Measurements from ENCODE around the gene RSAD1. TPM values are rescaled to one million over a fixed set of nuclear protein-coding genes. Genes with fewer than 3 reads are reported as not detected.

Gene RSAD1
- total RNA-seq, 1 donor from 2014 or later: 42.2 TPM

GRCh38 chr17:50535407-50535806 is 56.7 kb downstream of the RSAD1 start:
- ChIA-PET CTCF (no interaction called here), POLR2A (no interaction called here)
- no peak for TF ChIP-seq CTCF (IDR thresholded peaks at IDR 0.05)
- intact Hi-C loops (cut with micrococcal nuclease): no loop called here
- H3K27ac Mint-ChIP-seq: no peak overlapping the region
- DNase-seq: no peak
- no peak for ATAC-seq (ENCODE audit: low read depth)
- no peak overlapping the region for H3K4me3 Mint-ChIP-seq
- H3K9me3 Mint-ChIP-seq: no peaks in the 10 kb centered on the region
- H3K36me3 Mint-ChIP-seq (ENCODE audit: low read depth): no peaks in the 10 kb centered on the region
- H3K4me1 Mint-ChIP-seq: peaks cover 12% of the 10 kb centered on the region
- peaks cover 49% of the 10 kb centered on the region for H3K27me3 Mint-ChIP-seq

Other genes starting within 250 kb of the RSAD1 start
- not detected in 2 replicates for gene TMEM92, start 204.4 kb upstream of the RSAD1 start, total RNA-seq
- gene XYLT2, start 132.7 kb upstream of the RSAD1 start, total RNA-seq: 20.3 and 21.4 TPM in 2 replicates
- 45.0 and 49.2 TPM in 2 replicates for gene MRPL27, start 105.7 kb upstream of the RSAD1 start, total RNA-seq
- gene EME1, start 105.6 kb upstream of the RSAD1 start, total RNA-seq: 3.1 and 3.6 TPM in 2 replicates
- 41.8 and 42.0 TPM in 2 replicates for gene LRRC59, start 81.3 kb upstream of the RSAD1 start, total RNA-seq
- gene ACSF2, start 52.6 kb upstream of the RSAD1 start, total RNA-seq: 16.4 and 17.9 TPM in 2 replicates
- gene CHAD, start 10.0 kb upstream of the RSAD1 start, total RNA-seq: 0.34 and 0.42 TPM in 2 replicates
- 2.1 and 2.3 TPM in 2 replicates for gene MYCBPAP, start 29.6 kb downstream of the RSAD1 start, total RNA-seq
- not detected in 2 replicates for gene EPN3, start 53.9 kb downstream of the RSAD1 start, total RNA-seq
- gene SPATA20, start 68.3 kb downstream of the RSAD1 start, total RNA-seq: 45.6 and 52.3 TPM in 2 replicates
- gene CACNA1G, start 81.9 kb downstream of the RSAD1 start, total RNA-seq: 0.07 TPM in 1 of 2 replicates, not detected in the other
- gene ABCC3, start 156.0 kb downstream of the RSAD1 start, total RNA-seq: 0.20 and 0.88 TPM in 2 replicates
- 39.0 and 40.3 TPM in 2 replicates for gene ANKRD40, start 229.1 kb downstream of the RSAD1 start, total RNA-seq
- gene LUC7L3, start 240.7 kb downstream of the RSAD1 start, total RNA-seq: 158 and 162 TPM in 2 replicates

Measured in activated B cell treated with CpG ODN at 0.5 μM for 24 hours (primary cell).